HG03025 (cell line): ENCODE data around the gene DZIP3.
"Not testable (repeated sequence)": the region's sequence is repeated elsewhere in the genome, so short reads cannot be mapped to it uniquely, and the experiment has no call there.

Experiments
- ATAC-seq: cut with Tn5 transposase; IDR thresholded peaks from one replicate; pipeline ENCODE4 v1.9.1; 2021; ENCODE audit warnings: mild to moderate bottlenecking, moderate library complexity; ENCODE audit not compliant: unreplicated experiment, low FRiP score

DZIP3 gene

GRCh38 chr3:108672701-108673100 is 83.2 kb downstream of the DZIP3 start:
- ATAC-seq, result no peak

GRCh38 chr3:108673988-108674661 is 84.6 kb downstream of the DZIP3 start:
- ATAC-seq, result no peak

- ATAC-seq, result no peak
Observed at GRCh38 chr3:108677811-108678210, 88.3 kb downstream of the DZIP3 start.

GRCh38 chr3:108692286-108692685 is 102.8 kb downstream of the DZIP3 start:
- ATAC-seq, result not testable (repeated sequence)

GRCh38 chr3:108698461-108698860 is 108.9 kb downstream of the DZIP3 start:
- ATAC-seq, result no peak

GRCh38 chr3:108705045-108705444 is 115.5 kb downstream of the DZIP3 start:
- no peak for ATAC-seq

- ATAC-seq, result no peak
Observed at GRCh38 chr3:108713009-108713516, 123.5 kb downstream of the DZIP3 start.

GRCh38 chr3:108713816-108714215 is 124.3 kb downstream of the DZIP3 start:
- no peak for ATAC-seq

- ATAC-seq, result no peak
Observed at GRCh38 chr3:108718454-108718853, 128.9 kb downstream of the DZIP3 start.

- ATAC-seq, result no peak
Observed at GRCh38 chr3:108719178-108719806, 129.8 kb downstream of the DZIP3 start.

- no peak for ATAC-seq
Observed at GRCh38 chr3:108722724-108723123, 133.2 kb downstream of the DZIP3 start.

- no peak for ATAC-seq
Observed at GRCh38 chr3:108724101-108724500, 134.6 kb downstream of the DZIP3 start.

GRCh38 chr3:108728105-108728504 is 138.6 kb downstream of the DZIP3 start:
- ATAC-seq, result no peak

- no peak for ATAC-seq
Observed at GRCh38 chr3:108728934-108729333, 139.4 kb downstream of the DZIP3 start.

GRCh38 chr3:108736821-108737220 is 147.3 kb downstream of the DZIP3 start:
- ATAC-seq, result no peak

- ATAC-seq, result no peak
Observed at GRCh38 chr3:108742929-108743328, 153.4 kb downstream of the DZIP3 start.
